SK-N-SH treated with all-trans-retinoic acid at 6 μM for 48 hours (cell line): ENCODE data around the gene PTOV1.

Source experiments
- ESRRG ChIP-seq: fragments of 250-450 bp; sonication (Bioruptor Pico); IDR thresholded peaks from 2 replicates; pipeline ENCODE4 v1.6.1; 2021; ENCODE audit warnings: mild to moderate bottlenecking
- ISL1 ChIP-seq: fragments of 250-450 bp; sonication (Bioruptor Pico); IDR thresholded peaks from 2 replicates; pipeline ENCODE4 v2.1.2; 2022; ENCODE audit warnings: mild to moderate bottlenecking, moderate library complexity
- OSR1 ChIP-seq: fragments of 250-450 bp; sonication (Bioruptor Pico); IDR thresholded peaks from 2 replicates; pipeline ENCODE4 v1.8.0; 2022; ENCODE audit warnings: moderate library complexity, mild to moderate bottlenecking, inconsistent platforms
- SNAI2 ChIP-seq: fragments of 250-450 bp; sonication (Bioruptor Pico); IDR thresholded peaks from 2 replicates; pipeline ENCODE4 v1.5.0; 2020; ENCODE audit warnings: mild to moderate bottlenecking, moderate library complexity
- TF ChIP-seq, protein P1 (sequence below): fragments of 250-450 bp; sonication (Bioruptor Pico); IDR thresholded peaks from 2 replicates; pipeline ENCODE4 v1.5.1; 2020; ENCODE audit warnings: low read depth, mild to moderate bottlenecking, moderate library complexity
- TF ChIP-seq, protein P2 (sequence below): fragments of 250-450 bp; sonication (Bioruptor Pico); IDR thresholded peaks from 2 replicates; pipeline ENCODE4 v1.8.0; 2021; ENCODE audit warnings: low read depth, mild to moderate bottlenecking, moderate library complexity, borderline replicate concordance

- TF ChIP-seq, protein P1, sequence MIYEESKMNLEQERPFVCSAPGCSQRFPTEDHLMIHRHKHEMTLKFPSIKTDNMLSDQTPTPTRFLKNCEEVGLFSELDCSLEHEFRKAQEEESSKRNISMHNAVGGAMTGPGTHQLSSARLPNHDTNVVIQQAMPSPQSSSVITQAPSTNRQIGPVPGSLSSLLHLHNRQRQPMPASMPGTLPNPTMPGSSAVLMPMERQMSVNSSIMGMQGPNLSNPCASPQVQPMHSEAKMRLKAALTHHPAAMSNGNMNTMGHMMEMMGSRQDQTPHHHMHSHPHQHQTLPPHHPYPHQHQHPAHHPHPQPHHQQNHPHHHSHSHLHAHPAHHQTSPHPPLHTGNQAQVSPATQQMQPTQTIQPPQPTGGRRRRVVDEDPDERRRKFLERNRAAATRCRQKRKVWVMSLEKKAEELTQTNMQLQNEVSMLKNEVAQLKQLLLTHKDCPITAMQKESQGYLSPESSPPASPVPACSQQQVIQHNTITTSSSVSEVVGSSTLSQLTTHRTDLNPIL (CRISPR knock-in tag), result no peak
- no peak for TF ChIP-seq OSR1 (CRISPR knock-in tag)
- TF ChIP-seq ISL1 (CRISPR knock-in tag), result no peak
- TF ChIP-seq, protein P2, sequence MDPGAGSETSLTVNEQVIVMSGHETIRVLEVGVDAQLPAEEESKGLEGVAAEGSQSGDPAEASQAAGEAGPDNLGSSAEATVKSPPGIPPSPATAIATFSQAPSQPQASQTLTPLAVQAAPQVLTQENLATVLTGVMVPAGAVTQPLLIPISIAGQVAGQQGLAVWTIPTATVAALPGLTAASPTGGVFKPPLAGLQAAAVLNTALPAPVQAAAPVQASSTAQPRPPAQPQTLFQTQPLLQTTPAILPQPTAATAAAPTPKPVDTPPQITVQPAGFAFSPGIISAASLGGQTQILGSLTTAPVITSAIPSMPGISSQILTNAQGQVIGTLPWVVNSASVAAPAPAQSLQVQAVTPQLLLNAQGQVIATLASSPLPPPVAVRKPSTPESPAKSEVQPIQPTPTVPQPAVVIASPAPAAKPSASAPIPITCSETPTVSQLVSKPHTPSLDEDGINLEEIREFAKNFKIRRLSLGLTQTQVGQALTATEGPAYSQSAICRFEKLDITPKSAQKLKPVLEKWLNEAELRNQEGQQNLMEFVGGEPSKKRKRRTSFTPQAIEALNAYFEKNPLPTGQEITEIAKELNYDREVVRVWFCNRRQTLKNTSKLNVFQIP (CRISPR knock-in tag), result no peak
- no peak for TF ChIP-seq ESRRG (CRISPR knock-in tag)
- no peak for TF ChIP-seq SNAI2 (CRISPR knock-in tag)
Observed at GRCh38 chr19:49807904-49808675, 42.9 kb upstream of the PTOV1 start.
